ENCODE data around the gene TRIM44.

TRIM44 gene

GRCh38 chr11:35761899-35762298, 99.3 kb downstream of the TRIM44 start:
- H3K4me2 ChIP-seq (ENCODE audit: low read depth, low read length, poor library complexity, severe bottlenecking) = no peak overlapping the region
- no peaks in the 10 kb centered on the region for H3K79me2 ChIP-seq (ENCODE audit: insufficient read depth, low read length)
- no peak overlapping the region for H2AFZ ChIP-seq (ENCODE audit: low read depth, low read length, severe bottlenecking)
- H3K27ac ChIP-seq (ENCODE audit: low read depth, low read length) = no peak overlapping the region
- no peaks in the 10 kb centered on the region for H3K27me3 ChIP-seq (ENCODE audit: low read length)
- no peaks in the 10 kb centered on the region for H3K9me2 ChIP-seq (replicated peaks; ENCODE audit: insufficient read depth, low read length)
- no peaks in the 10 kb centered on the region for H3K9me3 ChIP-seq (ENCODE audit: insufficient read depth, low read length)
- H3F3A ChIP-seq (ENCODE audit: insufficient read depth) = no peaks in the 10 kb centered on the region
- H3K36me3 ChIP-seq (ENCODE audit: low read length) = no peaks in the 10 kb centered on the region
- H4K20me1 ChIP-seq (ENCODE audit: low read depth, low read length) = no peaks in the 10 kb centered on the region
- H3K4me3 ChIP-seq (ENCODE audit: insufficient read depth, low read length, poor library complexity, severe bottlenecking) = no peak overlapping the region
- no peak overlapping the region for H3K9ac ChIP-seq (ENCODE audit: low read length)
- TF ChIP-seq EZH2phosphoT487 (conservative IDR thresholded peaks at IDR 0.05; ENCODE audit: low read length) = no peak

- Histone ChIP-seq H3K9ac (ENCODE audit: low read length) (no peak overlapping the region), H2AFZ (ENCODE audit: low read depth, low read length, severe bottlenecking) (no peak overlapping the region), H3K4me2 (ENCODE audit: low read depth, low read length, poor library complexity, severe bottlenecking) (no peak overlapping the region), H3K4me3 (ENCODE audit: insufficient read depth, low read length, poor library complexity, severe bottlenecking) (no peak overlapping the region), H3F3A (ENCODE audit: insufficient read depth) (no peaks in the 10 kb centered on the region), H3K9me3 (ENCODE audit: insufficient read depth, low read length) (no peaks in the 10 kb centered on the region), H3K27me3 (ENCODE audit: low read length) (no peaks in the 10 kb centered on the region), H4K20me1 (ENCODE audit: low read depth, low read length) (no peaks in the 10 kb centered on the region), H3K79me2 (ENCODE audit: insufficient read depth, low read length) (no peaks in the 10 kb centered on the region), H3K27ac (ENCODE audit: low read depth, low read length) (no peak overlapping the region), H3K36me3 (ENCODE audit: low read length) (no peaks in the 10 kb centered on the region), H3K9me2 (replicated peaks; ENCODE audit: insufficient read depth, low read length) (no peaks in the 10 kb centered on the region)
- TF ChIP-seq EZH2phosphoT487 (conservative IDR thresholded peaks at IDR 0.05; ENCODE audit: low read length) (no peak), CTCF (IDR thresholded peaks at IDR 0.05; ENCODE audit: insufficient read depth, low read length, poor library complexity, severe bottlenecking) (no peak)
These were observed 100.7 kb downstream of the TRIM44 start for GRCh38 chr11:35763301-35763700.

GRCh38 chr11:35763765-35764164, 101.2 kb downstream of the TRIM44 start:
- TF ChIP-seq CTCF (IDR thresholded peaks at IDR 0.05; ENCODE audit: insufficient read depth, low read length, poor library complexity, severe bottlenecking) (no peak), EZH2phosphoT487 (conservative IDR thresholded peaks at IDR 0.05; ENCODE audit: low read length) (no peak)
- H3K4me3 ChIP-seq (ENCODE audit: insufficient read depth, low read length, poor library complexity, severe bottlenecking) = no peak overlapping the region
- H4K20me1 ChIP-seq (ENCODE audit: low read depth, low read length) = no peaks in the 10 kb centered on the region
- H3K27ac ChIP-seq (ENCODE audit: low read depth, low read length) = no peak overlapping the region
- no peaks in the 10 kb centered on the region for H3K27me3 ChIP-seq (ENCODE audit: low read length)
- H3K9me3 ChIP-seq (ENCODE audit: insufficient read depth, low read length) = no peaks in the 10 kb centered on the region
- H3K4me2 ChIP-seq (ENCODE audit: low read depth, low read length, poor library complexity, severe bottlenecking) = no peak overlapping the region
- H3K9me2 ChIP-seq (replicated peaks; ENCODE audit: insufficient read depth, low read length) = no peaks in the 10 kb centered on the region
- H3F3A ChIP-seq (ENCODE audit: insufficient read depth) = no peaks in the 10 kb centered on the region
- no peak overlapping the region for H2AFZ ChIP-seq (ENCODE audit: low read depth, low read length, severe bottlenecking)
- no peaks in the 10 kb centered on the region for H3K36me3 ChIP-seq (ENCODE audit: low read length)
- H3K79me2 ChIP-seq (ENCODE audit: insufficient read depth, low read length) = no peaks in the 10 kb centered on the region
- H3K9ac ChIP-seq (ENCODE audit: low read length) = no peak overlapping the region

GRCh38 chr11:35764417-35764816, 101.8 kb downstream of the TRIM44 start:
- Histone ChIP-seq H3K36me3 (ENCODE audit: low read length) (no peaks in the 10 kb centered on the region), H3K27me3 (ENCODE audit: low read length) (no peaks in the 10 kb centered on the region), H3K4me3 (ENCODE audit: insufficient read depth, low read length, poor library complexity, severe bottlenecking) (no peak overlapping the region), H3K79me2 (ENCODE audit: insufficient read depth, low read length) (no peaks in the 10 kb centered on the region), H3K9ac (ENCODE audit: low read length) (no peak overlapping the region), H4K20me1 (ENCODE audit: low read depth, low read length) (no peaks in the 10 kb centered on the region), H3F3A (ENCODE audit: insufficient read depth) (no peaks in the 10 kb centered on the region), H3K9me2 (replicated peaks; ENCODE audit: insufficient read depth, low read length) (no peaks in the 10 kb centered on the region), H3K4me2 (ENCODE audit: low read depth, low read length, poor library complexity, severe bottlenecking) (no peak overlapping the region), H3K27ac (ENCODE audit: low read depth, low read length) (no peak overlapping the region), H2AFZ (ENCODE audit: low read depth, low read length, severe bottlenecking) (no peak overlapping the region), H3K9me3 (ENCODE audit: insufficient read depth, low read length) (no peaks in the 10 kb centered on the region)
- TF ChIP-seq CTCF (IDR thresholded peaks at IDR 0.05; ENCODE audit: insufficient read depth, low read length, poor library complexity, severe bottlenecking) (no peak), EZH2phosphoT487 (conservative IDR thresholded peaks at IDR 0.05; ENCODE audit: low read length) (no peak)

Measured in SU-DHL-6 (cell line).